ENCODE results near the gene TEAD1.

The TEAD1 gene

DNA sequence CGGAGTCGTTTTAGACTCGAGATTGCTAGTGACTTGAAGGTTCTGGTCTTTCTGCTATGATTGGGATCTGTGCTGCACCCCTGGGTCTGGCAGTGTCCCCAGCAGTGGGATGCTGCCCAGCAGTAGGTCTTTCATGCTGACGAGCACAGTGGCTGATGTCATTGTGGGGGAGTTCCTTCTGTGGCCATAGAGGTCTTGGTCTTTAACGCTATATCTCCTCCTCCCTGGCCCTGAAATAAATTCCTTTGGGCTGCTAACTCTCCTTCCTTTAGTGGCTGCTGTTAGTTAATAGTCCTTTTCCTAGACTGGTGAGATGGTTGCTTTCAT lies 136.3 kb downstream of the TEAD1 start:
- DNase-seq (ENCODE audit: low spot score): no peak

DNA sequence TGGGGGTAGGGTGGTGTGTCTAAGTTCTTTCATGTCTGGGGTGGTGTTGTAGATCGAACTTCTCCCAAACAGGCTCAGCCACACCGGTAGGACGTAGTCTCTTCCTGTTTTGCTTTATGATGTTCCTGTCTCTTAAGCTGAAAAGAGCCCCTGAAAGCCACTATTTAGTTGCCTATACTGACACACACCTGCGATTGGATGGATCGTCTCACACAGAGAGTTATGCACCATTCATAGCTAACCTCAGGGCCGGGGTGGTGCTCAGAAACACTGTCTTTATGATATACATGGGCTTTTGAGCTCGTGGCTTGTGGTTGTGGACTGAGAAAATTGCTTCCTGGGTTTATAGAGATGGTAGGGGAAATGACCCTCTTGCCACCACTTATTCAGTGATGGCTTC lies 137.6 kb downstream of the TEAD1 start:
- DNase-seq (ENCODE audit: low spot score): no peak

DNA sequence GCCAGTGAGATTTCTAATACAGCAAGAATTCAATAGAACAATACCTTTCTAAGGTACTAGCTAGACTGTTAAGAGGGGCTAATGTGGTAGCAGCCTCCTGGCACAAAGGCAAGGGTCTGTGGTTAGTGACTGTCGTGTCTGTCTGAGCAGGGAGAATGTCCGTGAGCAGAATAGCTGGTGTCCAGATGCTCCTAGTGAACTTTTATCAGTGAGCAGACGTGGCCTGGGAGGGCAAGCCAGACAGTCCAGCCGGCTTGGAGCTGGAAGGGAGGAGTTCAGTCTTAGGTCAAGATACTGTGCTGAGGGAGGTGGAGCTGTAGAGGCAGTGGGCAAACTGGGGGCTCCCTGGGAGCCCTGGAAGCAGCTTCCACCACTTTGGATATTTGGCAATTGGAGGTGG lies 138.6 kb downstream of the TEAD1 start:
- DNase-seq (ENCODE audit: low spot score): no peak

DNA sequence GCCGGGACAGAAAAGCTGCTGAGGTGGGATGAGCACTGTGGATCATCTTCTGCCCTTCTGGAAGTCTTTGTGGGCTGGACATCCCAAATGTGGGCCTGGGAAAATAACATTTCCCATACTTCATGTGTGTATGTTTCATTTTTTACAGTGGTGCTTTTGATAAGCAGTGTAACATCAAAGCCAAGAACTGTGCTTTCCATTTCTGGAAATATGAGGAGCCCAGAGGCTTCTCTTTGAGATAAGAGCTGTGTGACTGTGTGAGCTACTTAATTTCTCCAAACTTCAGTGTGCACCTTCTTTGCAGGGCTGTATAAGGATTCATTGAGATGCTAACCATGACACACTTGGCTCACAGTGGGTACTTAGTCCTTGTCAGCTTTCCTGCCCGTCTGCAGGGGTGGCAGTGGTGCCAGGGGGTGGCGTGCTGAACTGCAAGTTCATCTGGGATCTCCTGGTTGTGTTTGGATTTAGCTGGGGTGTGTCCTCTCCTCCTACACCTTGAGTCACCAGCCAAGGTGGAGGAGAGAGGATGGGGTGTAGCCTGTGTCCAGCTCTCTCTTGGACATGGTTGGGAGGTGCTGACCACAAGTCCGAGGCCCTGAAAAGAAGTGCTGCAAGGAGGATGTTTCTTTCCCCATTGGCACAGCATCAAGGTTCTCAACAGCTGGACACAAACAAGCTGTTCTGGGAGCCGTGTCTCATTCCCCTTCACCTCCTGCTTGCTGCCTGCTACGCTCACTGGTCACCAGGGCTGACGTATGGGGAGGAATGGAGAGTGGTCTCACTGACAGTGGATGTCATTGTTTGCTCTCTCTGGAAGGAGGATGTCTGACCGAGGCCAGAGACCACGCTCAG lies 139.4 kb downstream of the TEAD1 start:
- DNase-seq (ENCODE audit: low spot score): no peak

DNA sequence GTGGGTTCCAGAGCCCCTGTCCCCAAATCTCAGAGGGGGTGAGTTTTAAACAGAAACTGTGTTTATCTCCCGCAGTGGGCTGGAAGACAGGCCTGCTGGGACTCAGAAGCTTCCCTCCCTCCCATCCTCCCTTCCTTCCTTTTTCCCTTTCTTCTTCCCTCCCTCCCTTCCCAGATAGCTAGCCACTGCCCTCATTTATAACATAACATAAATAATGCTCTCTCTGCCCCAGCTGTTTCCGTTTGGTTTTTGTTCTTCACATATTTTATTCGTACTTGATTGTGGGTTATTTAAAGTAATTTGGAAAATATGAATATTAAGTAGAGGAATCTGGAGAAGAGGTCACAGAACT lies 140.9 kb downstream of the TEAD1 start:
- DNase-seq (ENCODE audit: low spot score): no peak

DNA sequence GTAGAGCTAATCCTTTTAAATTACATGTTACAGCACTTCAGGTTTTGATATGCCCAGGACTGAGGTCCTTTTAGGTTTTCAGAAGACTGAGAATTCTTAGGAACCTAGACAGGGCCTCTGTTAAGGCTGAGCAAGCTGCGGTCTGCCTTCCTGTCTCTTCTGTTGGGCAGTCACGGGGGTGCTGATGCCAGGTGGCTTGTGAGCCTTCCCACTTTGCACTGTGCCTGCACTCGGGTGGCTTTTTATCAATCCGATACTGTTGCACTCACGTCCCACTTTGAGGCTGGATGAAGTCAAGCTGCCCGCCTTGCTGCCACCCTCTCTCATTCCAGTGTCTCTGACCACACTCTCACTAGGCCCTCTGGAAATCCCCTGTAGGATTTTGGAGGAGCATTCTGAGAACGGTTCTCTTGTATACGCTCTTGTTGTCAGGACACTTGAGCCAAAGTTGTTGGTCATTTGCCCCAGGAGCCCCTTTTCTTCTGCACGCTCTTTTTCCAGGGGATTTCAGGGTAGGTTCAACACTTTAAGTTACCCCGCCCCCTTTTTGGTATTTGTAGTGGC lies 141.8 kb downstream of the TEAD1 start:
- no peak for DNase-seq (ENCODE audit: low spot score)

DNA sequence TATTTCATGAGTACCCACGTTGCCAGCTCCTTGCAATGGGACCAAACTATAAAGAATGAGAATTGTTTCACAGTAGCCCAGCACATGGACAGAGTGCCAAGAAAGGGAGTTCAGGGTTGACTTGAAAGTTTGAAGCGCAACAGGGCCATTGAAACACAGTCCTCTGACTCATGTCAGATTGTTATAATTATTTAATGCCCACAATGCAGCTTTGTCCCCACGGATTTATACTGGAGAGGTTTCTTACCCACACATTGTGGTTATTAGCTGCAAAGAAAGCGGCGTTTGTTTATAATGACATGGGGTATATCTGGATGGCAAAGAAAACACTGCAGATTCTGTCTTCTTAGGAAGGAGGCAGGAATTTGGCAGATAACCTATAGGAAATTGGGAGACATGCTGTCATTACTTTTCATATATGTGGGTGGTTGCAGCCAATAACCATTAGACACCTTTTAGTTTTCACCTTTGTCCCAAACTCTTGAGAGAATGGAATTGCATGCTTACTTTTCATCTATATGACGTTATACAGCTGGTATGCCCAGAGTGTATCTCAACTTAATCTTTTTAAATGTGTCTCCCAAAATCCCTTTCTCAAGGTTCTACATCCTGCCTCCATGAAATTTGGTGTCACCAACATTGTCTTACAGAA lies 143.6 kb downstream of the TEAD1 start:
- peak; percentile 87 for DNase-seq (ENCODE audit: low spot score)

DNA sequence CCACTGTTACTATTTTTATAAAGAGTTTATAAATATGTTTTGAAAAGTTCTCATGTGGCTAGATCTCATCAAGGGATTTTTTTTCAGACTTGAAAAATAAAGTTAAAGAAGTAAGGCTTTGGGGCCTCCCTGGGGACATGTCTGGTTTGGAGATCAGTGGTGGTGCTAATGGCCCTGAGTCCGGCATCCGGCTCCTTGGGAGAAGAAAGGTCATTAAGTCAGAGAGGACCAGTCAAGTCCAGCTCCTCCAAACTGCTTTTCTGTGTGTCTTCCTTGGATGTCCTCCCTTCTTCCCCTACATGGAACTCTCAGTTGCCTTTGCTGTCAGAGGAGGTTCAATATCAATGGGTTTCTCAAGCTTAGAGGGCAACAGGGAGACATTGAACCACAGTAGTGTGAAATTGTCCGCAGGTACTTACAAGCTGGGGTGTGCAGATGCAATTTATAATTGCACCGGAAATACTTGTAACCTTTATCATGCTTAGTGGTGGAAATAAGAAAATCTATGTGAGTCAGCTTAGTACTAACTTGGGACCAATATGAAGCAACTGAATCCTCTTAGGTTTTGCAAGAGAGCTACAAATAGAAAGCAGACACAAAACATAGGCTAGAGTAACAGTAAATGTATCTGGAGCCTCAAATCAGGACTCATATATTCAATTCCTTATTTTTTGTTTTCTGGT lies 144.3 kb downstream of the TEAD1 start:
- no peak for DNase-seq (ENCODE audit: low spot score)

DNA sequence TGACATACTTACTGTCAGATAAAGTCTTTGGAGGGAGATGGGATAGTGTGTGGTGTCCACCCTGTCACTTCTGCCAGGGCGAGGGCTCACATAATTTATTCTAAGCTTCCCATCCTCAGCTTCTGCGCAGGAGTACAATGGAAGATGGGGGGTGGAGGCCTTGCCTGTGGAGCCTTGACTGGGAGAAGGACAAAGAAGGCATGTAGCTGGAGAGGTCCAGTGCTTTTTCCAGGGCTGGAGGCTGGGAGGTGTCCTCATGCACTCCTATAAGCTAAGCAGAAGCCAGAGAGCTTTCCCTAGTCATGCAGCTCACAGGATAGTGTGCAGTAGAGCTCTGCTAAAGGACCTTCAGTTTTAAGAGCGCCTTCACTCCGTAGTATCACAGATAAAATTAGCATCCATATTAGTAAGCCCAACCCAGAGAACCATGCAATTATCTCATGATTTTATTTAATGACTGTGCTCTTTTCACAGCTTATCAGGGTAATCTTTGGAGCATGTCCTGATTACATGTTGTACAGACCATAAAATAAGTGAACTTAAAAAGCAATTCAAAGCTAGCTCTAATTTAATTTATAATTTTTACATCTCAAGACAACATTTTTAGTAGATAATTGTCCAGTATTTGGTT lies 148.3 kb downstream of the TEAD1 start:
- DNase-seq (ENCODE audit: low spot score): no peak

DNA sequence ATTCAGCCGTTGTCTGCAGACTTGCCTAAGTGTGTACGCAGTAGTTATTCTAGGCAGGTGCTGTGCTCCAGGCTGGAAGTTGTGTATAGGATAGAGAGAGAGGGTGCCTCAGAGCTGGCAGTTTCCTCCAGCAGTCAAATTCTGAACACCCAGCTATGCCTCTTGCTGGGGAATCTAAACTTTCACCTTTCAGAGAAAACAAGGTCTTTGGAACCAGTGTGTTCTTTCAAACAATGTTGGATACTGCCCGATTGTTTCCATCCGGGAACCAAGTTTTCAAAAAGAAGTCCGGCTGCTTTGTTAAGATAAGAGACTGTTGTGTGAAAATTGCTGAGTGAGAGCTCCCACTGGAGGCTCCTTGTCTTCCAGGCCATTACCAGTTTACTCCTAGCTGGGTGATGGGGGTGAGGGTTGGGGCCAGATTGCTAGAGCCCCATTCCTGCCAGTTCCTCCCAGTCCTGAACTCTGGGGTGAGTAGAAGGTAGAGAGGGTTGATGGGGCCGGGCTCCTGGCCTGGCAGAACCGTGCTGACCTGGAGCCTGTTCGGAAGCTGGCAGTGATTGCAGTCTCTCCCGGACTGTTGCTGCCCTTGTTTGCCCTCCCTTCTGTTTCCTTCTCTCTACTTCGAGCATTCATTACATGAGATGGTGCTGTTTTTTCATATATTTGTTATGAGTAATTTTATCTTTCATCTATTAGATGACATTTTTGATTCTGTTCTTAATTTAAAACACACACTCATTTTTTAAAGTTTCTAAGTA lies 150.2 kb downstream of the TEAD1 start:
- no peak for DNase-seq (ENCODE audit: low spot score)

DNA sequence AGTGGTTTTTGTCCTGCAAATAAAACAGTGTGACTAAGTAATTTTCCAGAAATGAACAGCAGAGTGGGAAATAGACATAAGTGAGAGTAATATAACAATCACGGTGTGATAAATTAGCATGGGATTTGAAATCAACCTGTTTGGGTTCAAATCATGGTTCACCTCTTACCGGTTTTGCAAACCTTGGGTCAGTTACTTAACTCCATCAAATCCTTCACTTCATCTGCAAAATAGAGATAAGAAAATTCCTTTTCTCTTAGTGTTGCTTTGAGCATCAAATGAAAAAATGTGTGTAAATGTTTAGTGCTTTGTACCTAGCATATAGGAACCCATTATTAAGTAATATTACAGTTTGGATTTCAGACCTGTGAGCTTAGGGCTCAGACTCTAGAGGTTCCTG lies 152.2 kb downstream of the TEAD1 start:
- no peak for DNase-seq (ENCODE audit: low spot score)

DNA sequence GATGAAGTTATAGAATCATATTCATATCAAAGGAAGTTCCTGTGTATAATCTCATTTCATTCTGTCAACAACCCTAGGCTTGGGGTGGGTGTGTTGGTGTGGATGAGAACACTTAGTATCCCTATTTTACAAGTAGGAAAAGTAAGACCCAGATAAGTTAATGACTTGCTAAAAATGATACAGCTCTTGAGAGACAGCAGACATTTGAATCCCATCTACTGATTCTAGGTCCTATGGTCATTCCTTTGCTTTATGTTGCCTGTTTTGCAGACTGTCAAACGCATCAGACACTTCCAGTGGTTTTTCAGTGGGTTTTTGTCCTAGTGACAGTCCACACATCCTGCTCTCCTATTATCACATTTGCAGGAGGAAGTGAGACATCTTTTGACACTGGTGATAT lies 153.1 kb downstream of the TEAD1 start:
- DNase-seq (ENCODE audit: low spot score): no peak

DNA sequence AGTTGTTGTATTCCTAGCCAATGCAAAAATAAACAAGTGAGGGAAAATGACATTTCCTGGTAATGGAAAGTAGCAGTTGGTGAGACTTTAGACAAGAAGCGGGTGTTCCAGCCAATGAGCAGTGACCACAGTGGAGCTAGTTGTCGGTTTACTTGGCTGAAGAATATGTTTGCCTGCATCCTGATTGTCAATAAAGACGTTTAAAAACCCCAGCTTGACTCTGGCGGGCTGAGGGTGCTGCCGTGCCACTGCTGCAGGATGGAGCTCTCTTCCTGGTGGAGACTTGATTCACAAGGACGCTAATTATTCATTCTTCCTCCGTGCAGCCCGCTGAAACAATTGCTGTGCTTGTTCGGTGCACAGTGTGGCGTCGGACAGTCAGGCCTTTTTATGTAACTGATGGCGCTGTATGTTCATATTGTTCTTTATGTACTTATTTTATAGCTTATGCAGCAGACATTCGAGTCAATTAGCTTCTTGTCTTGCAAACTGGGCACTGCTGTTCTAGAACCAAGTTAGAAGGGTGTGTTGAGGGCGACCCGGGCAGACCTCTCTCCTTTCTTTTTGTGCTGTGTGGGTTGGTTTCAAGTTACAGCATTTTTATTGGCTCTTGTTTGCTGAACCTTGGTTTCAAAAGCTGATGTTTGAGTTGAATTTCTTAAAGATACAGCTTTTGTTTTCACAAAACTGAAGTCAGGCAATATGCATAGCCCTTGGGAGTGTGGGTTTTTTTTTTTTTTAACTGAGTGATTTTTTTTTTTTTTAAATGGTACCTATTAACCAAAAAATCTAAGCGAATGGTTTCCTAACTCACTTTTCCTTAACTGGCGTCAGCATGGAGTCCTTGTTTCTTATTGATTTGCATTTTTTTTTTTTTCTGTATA lies 153.9 kb downstream of the TEAD1 start:
- DNase-seq (ENCODE audit: low spot score): peak; percentile 86

DNA sequence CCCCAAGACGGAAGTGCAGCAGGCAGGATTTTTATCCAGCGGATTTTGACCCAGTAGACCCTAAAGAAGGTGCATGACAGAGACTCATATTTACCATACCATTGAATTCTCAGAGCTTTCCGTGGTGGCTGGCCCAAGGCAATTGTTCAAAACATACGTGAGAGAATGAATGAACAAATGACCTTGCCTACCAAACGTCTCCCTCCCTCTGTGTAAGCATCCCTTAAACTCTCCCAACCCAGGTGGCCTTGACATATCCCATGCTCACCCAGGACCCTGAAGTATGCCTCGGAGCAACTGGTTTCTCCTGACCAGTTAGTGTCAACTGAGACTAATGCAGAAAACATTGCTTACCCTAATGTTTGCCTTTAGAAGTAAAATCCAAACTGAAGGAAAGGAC lies 154.9 kb downstream of the TEAD1 start:
- DNase-seq (ENCODE audit: low spot score): no peak

DNA sequence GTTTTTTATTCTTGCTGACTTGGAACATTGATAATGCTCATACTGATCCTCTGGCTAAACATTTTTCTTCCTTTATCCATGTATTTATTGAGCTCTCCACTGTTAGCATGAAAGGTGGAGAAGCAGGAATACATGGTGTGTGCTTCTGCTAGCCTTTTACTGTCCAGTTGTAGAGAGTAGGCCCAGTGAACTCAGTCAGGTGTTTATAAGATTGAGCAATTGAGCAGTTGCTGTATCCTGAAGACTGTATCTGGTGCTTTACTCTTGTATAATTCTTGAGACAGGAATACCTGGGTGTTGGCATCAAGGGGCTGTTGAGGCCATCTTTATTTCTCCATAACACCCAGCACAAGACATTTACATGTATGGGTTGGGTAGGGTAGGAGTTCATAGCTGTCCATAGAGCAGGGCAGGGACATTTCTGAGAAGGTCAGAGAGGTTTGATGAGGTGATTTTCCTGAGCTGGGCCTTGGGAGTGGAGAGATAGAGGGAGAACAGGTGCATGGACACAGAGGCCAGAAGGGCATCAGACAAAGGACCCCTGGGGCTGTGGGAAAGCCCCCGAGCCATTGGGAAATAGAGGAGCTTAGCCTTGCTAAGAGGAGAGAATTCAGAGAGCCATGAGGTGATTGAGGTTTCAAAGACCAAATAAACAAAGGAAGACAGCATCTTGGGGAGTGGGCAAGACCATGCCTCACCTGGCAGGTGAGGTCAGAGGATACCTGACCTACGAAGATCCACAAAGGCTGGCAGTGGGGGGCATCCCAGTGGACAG lies 155.5 kb downstream of the TEAD1 start:
- DNase-seq (ENCODE audit: low spot score): no peak

DNA sequence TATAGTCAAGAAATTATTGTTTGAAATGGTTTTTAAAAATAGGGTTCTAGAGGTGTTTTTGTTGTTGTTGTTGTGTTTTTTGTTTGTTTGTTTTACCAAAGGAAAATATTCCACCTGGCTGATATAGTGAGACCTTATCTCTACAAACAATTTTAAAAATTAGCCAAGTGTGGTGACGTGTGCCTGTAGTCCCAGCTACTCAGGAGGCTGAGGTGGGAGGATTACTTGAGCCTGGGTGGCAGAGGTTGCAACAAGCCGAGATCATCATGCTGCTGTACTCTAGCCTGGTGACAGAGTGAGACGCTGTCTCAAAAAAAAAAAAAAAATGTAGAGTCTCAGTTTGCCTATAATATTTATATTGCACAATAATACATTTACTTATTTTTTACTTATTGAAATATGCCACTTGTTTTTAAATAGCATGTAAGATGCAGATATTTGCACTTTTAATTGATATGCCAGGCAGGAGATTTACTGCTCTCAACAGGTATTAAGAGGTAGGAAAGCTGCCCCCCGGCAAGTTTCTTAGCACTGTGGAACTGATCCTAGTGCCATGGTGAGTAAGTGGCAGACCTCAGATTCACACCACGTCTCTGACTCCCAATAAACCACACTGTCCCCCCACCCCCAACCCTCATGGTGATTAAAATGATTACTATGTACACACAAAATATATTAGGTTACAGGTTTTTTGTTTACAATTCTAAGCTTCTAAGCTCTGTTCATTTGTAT lies 157.4 kb downstream of the TEAD1 start:
- no peak for DNase-seq (ENCODE audit: low spot score)

DNA sequence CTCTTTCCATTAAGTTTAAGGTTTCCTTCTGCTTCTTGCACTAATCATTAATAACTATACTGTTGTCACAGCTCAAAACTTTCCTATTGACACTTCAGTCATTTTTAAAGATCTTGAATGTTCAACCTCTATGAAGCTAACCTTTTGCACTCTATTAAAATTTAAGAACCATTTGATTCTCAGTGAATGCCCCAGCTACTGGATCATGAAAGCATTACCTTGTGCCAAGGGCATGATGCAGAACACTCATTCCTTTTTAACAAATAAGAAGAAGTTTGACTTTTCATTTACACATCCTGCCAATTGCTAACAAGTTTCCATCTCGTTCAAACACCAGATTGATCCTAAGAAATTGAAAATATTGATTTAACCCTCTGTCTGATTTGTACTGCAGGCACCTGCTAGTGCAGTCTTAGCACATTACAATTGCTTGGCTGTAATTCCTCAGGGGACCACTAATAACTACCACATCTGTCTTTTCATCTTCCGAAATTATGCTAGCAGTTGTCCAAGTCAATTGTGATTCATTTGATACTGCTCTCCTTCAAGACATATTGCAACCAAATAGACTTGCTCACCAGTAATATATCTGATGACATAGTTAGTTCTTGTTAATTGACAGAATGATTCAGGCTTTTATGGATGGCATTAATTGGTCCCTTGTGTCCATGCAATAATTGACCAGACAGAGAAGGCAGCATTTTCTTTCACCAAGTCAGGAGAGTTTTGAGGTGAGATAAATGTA lies 158.4 kb downstream of the TEAD1 start:
- no peak for DNase-seq (ENCODE audit: low spot score)

DNA sequence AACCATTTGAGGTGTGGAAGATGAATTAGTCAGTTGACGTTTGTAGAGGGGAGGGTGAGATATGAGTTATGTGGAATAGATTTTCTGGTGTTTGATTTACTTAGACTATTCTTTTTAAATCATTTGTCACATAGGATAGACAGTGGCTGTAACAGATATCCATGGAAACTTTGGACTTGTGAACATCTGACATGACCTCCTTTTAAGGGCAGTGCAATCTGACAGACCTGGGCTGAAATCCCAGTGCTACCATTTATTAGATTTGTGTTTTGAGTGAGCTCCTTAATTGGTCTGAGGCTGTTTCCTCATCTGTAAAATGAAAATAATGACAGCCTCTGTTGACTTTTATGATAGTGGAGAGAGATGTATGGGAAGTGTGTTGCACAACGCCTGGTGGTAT lies 159.9 kb downstream of the TEAD1 start:
- DNase-seq (ENCODE audit: low spot score): no peak

DNA sequence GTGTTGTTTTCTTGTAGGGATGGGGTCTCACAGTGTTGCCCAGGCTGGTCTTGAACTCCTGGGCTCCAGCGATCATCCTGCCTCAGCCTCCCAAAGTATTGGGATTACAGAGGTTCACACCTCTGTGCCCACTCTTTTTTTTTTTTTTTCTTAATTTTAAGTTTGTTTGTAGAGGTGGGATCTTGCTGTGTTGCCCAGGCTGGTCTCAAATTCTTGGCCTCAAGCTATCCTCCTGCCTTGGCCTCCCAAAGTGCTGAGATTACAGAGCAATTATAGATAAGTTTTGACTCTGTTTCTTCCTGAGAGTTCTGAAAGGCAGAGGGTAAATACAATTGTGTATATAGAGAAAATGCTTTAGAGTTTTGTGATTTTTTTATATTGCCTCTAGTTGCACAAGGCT lies 160.4 kb downstream of the TEAD1 start:
- no peak for DNase-seq (ENCODE audit: low spot score)

All from COLO829 (cell line).